GM19099 (cell line): ENCODE measurements around the gene ETFA.

ENCODE experiments used
- POLR2A ChIP-seq: IDR thresholded peaks from 3 replicates; pipeline ENCODE4 v1.6.1; 2011; ENCODE audit warnings: low read depth; ENCODE audit not compliant: insufficient read length; ENCODE audit errors: extremely low read depth

The ETFA gene

GRCh38 chr15:76203346-76204108 is 107.7 kb downstream of the ETFA start:
- TF ChIP-seq POLR2A: no peak

GRCh38 chr15:76201536-76202255 is 109.6 kb downstream of the ETFA start:
- TF ChIP-seq POLR2A: no peak

GRCh38 chr15:76200641-76201105 is 110.6 kb downstream of the ETFA start:
- no peak for TF ChIP-seq POLR2A

GRCh38 chr15:76200083-76200465 is 111.2 kb downstream of the ETFA start:
- no peak for TF ChIP-seq POLR2A

GRCh38 chr15:76199106-76200082 is 111.9 kb downstream of the ETFA start:
- TF ChIP-seq POLR2A: no peak

GRCh38 chr15:76198456-76199105 is 112.7 kb downstream of the ETFA start:
- no peak for TF ChIP-seq POLR2A

GRCh38 chr15:76197703-76198455 is 113.4 kb downstream of the ETFA start:
- no peak for TF ChIP-seq POLR2A

- TF ChIP-seq POLR2A: no peak
These were observed 114.7 kb downstream of the ETFA start for GRCh38 chr15:76196269-76197231.

GRCh38 chr15:76195506-76196268 is 115.6 kb downstream of the ETFA start:
- no peak for TF ChIP-seq POLR2A

- TF ChIP-seq POLR2A: no peak
These were observed 117.3 kb downstream of the ETFA start for GRCh38 chr15:76193934-76194333.

GRCh38 chr15:76192715-76193114 is 118.6 kb downstream of the ETFA start:
- TF ChIP-seq POLR2A: no peak
